ENCODE measurements around the gene REX1BD. TPM values are rescaled to one million over a fixed set of nuclear protein-coding genes. Genes with fewer than 3 reads are reported as not detected.

Gene REX1BD
- total RNA-seq, 1 donor from 2014 or later, result 76.6 TPM

- H3K4me3 ChIP-seq, result no peak overlapping the region
- no peak for DNase-seq
- H3K36me3 ChIP-seq, result no peaks in the 10 kb centered on the region
- no peak for TF ChIP-seq CTCF (IDR thresholded peaks at IDR 0.05; ENCODE audit: borderline replicate concordance)
- peaks cover 5% of the 10 kb centered on the region for H3K4me1 ChIP-seq
- no peak overlapping the region for H3K27ac ChIP-seq (replicated peaks)
- H3K9me3 ChIP-seq (replicated peaks), result no peaks in the 10 kb centered on the region
- intact Hi-C loops (cut with micrococcal nuclease), result no loop called here
- peaks cover 66% of the 10 kb centered on the region for H3K27me3 ChIP-seq (ENCODE audit: low read depth)
These were observed 29.6 kb downstream of the REX1BD start for GRCh38 chr19:18618236-18618635.

- H3K27me3 ChIP-seq (ENCODE audit: low read depth), result peaks cover 45% of the 10 kb centered on the region
- H3K4me1 ChIP-seq, result no peaks in the 10 kb centered on the region
- H3K27ac ChIP-seq (replicated peaks), result no peak overlapping the region
- H3K36me3 ChIP-seq, result no peaks in the 10 kb centered on the region
- intact Hi-C loops (cut with micrococcal nuclease), result no loop called here
- no peak for DNase-seq
- no peak overlapping the region for H3K4me3 ChIP-seq
- TF ChIP-seq CTCF (IDR thresholded peaks at IDR 0.05; ENCODE audit: borderline replicate concordance), result no peak
- H3K9me3 ChIP-seq (replicated peaks), result no peaks in the 10 kb centered on the region
These were observed 31.7 kb downstream of the REX1BD start for GRCh38 chr19:18620311-18620710.

- Histone ChIP-seq H3K27me3 (ENCODE audit: low read depth) (peaks cover 39% of the 10 kb centered on the region), H3K27ac (replicated peaks) (no peak overlapping the region), H3K36me3 (no peaks in the 10 kb centered on the region), H3K4me3 (no peak overlapping the region), H3K9me3 (replicated peaks) (no peaks in the 10 kb centered on the region), H3K4me1 (no peaks in the 10 kb centered on the region)
- DNase-seq, result no peak
- intact Hi-C loops (cut with micrococcal nuclease), result no loop called here
- TF ChIP-seq CTCF (IDR thresholded peaks at IDR 0.05; ENCODE audit: borderline replicate concordance), result no peak
These were observed 32.3 kb downstream of the REX1BD start for GRCh38 chr19:18620902-18621301.

- DNase-seq, result no peak
- no peak overlapping the region for H3K4me3 ChIP-seq
- no peaks in the 10 kb centered on the region for H3K9me3 ChIP-seq (replicated peaks)
- H3K36me3 ChIP-seq, result no peaks in the 10 kb centered on the region
- TF ChIP-seq CTCF (IDR thresholded peaks at IDR 0.05; ENCODE audit: borderline replicate concordance), result no peak
- H3K27ac ChIP-seq (replicated peaks), result no peak overlapping the region
- H3K27me3 ChIP-seq (ENCODE audit: low read depth), result peaks cover 8% of the 10 kb centered on the region
- intact Hi-C loops (cut with micrococcal nuclease), result no loop called here
- H3K4me1 ChIP-seq, result peaks cover 5% of the 10 kb centered on the region
These were observed 38.3 kb downstream of the REX1BD start for GRCh38 chr19:18626906-18627305.

- peak overlapping the region; percentile 61 for H3K27ac ChIP-seq (replicated peaks)
- H3K36me3 ChIP-seq, result no peaks in the 10 kb centered on the region
- peaks cover 5% of the 10 kb centered on the region for H3K4me1 ChIP-seq
- H3K4me3 ChIP-seq, result no peak overlapping the region
- no peaks in the 10 kb centered on the region for H3K9me3 ChIP-seq (replicated peaks)
- peaks cover 8% of the 10 kb centered on the region for H3K27me3 ChIP-seq (ENCODE audit: low read depth)
- intact Hi-C loops (cut with micrococcal nuclease), result no loop called here
- no peak for TF ChIP-seq CTCF (IDR thresholded peaks at IDR 0.05; ENCODE audit: borderline replicate concordance)
- peak; percentile 59 for DNase-seq
These were observed 40.8 kb downstream of the REX1BD start for GRCh38 chr19:18629166-18630088.

All from left ventricle myocardium inferior (tissue), 1 donor.